OCI-LY7 (cell line): ENCODE data around the gene SLC35F4.

ENCODE experiments used
- EZH2phosphoT487 ChIP-seq: fragments of 200-600 bp; sonication (generic); IDR thresholded peaks from 2 replicates; pipeline ENCODE4 v1.6.1; 2018; ENCODE audit warnings: low read depth, borderline replicate concordance, mild to moderate bottlenecking, mixed run types, antibody characterized with exemption, low read length, moderate library complexity, mixed read lengths
- TF ChIP-seq, protein P1 (sequence below): fragments of 200-600 bp; sonication (generic); conservative IDR thresholded peaks from 2 replicates; pipeline ENCODE4 v1.5.1; 2014; ENCODE audit warnings: mild to moderate bottlenecking, antibody characterized with exemption, low read length, moderate library complexity, mixed read lengths

DNA sequence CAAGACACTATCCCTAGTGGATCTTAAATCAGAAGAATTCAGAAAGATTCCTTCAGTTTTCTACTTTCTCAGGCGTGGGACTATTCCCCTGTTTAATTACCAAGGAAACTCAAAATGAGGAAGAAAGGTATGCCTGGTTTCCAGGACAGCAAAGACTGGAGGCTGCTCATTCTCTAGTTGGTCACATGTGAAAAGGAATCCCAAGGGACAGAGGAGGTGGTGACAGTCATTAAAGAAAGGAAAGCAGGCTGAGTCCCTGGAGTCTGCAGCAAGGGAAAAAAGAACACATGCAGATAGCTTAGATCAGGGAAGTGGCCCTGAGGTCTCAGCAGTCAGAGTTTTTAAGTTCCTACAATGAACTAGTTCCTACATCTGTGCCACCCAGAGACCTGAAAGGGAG, 206.8 kb downstream of the SLC35F4 start:
- TF ChIP-seq, protein P1, sequence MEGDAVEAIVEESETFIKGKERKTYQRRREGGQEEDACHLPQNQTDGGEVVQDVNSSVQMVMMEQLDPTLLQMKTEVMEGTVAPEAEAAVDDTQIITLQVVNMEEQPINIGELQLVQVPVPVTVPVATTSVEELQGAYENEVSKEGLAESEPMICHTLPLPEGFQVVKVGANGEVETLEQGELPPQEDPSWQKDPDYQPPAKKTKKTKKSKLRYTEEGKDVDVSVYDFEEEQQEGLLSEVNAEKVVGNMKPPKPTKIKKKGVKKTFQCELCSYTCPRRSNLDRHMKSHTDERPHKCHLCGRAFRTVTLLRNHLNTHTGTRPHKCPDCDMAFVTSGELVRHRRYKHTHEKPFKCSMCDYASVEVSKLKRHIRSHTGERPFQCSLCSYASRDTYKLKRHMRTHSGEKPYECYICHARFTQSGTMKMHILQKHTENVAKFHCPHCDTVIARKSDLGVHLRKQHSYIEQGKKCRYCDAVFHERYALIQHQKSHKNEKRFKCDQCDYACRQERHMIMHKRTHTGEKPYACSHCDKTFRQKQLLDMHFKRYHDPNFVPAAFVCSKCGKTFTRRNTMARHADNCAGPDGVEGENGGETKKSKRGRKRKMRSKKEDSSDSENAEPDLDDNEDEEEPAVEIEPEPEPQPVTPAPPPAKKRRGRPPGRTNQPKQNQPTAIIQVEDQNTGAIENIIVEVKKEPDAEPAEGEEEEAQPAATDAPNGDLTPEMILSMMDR = no peak
- no peak for TF ChIP-seq EZH2phosphoT487
